Skeletal muscle tissue (tissue), 4 donors: ENCODE results near the gene GTSE1. TPM values are rescaled to one million over a fixed set of nuclear protein-coding genes. Genes with fewer than 3 reads are reported as not detected.

Experiments used
- H3K27ac ChIP-seq: one replicate; pipeline ENCODE4 v1.7.0; 2013; ENCODE audit warnings: mild to moderate bottlenecking, low read depth, low read length, inconsistent platforms
- H3K27me3 ChIP-seq, 3 donors: one replicate each; pipeline ENCODE4 v1.7.0; 2013; ENCODE audit warnings: low read length in 3 of 3; ENCODE audit not compliant: control insufficient read depth in 3 of 3, insufficient read depth in 3 of 3
- H3K36me3 ChIP-seq, 3 donors: one replicate each; pipeline ENCODE4 v1.7.0; 2013; ENCODE audit warnings: low read length in 3 of 3; ENCODE audit not compliant: control insufficient read depth in 3 of 3, insufficient read depth in 3 of 3
- H3K4me1 ChIP-seq, 3 donors: one replicate each; pipeline ENCODE4 v1.7.0; 2013; ENCODE audit warnings: low read length in 3 of 3, mild to moderate bottlenecking in 3 of 3; ENCODE audit not compliant: control insufficient read depth in 3 of 3, insufficient read depth in 3 of 3
- H3K4me3 ChIP-seq, 3 donors: one replicate each; pipeline ENCODE4 v1.7.0; 2013; ENCODE audit warnings: low read length in 3 of 3
- H3K9ac ChIP-seq, 3 donors: one replicate each; pipeline ENCODE4 v1.7.0; 2013; ENCODE audit warnings: low read length in 3 of 3, mild to moderate bottlenecking in 3 of 3, moderate library complexity in 2 of 3, low read depth in 1 of 3
- H3K9me3 ChIP-seq, 3 donors: one replicate each; pipeline ENCODE4 v1.7.0; 2013; ENCODE audit warnings: low read length in 3 of 3; ENCODE audit not compliant: control insufficient read depth in 3 of 3
- total RNA-seq: library from RNA; depleted of rRNA; stranded (reverse); fragments of >200 nt; gene quantifications from one replicate; pipeline ENCODE4 v1.2.3, GENCODE V29; 2014
- donor health status: Osteomylitis.

Gene GTSE1
- total RNA-seq, 1 donor from 2014 or later = 3.1 TPM

DNA sequence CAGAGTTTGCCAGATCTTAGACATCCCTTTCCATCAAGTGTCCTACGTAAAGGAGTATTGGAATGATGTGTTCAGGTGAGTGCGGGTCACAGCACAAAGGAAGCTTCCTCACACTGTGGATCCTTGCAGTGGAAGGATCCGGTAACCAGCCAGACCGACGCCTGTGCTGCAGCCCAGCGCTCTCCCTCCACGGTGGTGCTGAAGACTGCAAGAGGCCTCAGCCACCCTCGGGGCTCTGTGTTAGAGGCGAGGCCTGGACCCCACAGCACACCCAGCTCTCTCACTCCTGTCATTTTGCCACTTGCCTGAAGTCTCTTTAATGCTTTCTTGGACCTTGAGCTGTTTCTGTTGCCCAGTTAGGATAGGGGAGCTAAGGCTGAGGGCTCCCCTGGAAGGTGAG lies 41.2 kb downstream of the GTSE1 start:
- peaks cover 27 to 48% (median 34%) of the 10 kb centered on the region in 3 donors for H3K36me3 ChIP-seq

GRCh38 chr22:46338636-46339035 lies 42.0 kb downstream of the GTSE1 start:
- no peak overlapping the region for H3K4me3 ChIP-seq
- H3K27ac ChIP-seq = no peak overlapping the region
- H3K9me3 ChIP-seq = no peaks in the 10 kb centered on the region
- H3K27me3 ChIP-seq = no peaks in the 10 kb centered on the region
- peaks cover 16 to 22% (median 20%) of the 10 kb centered on the region in 3 donors for H3K4me1 ChIP-seq
- no peak overlapping the region for H3K9ac ChIP-seq
- peaks cover 32 to 55% (median 42%) of the 10 kb centered on the region in 3 donors for H3K36me3 ChIP-seq

More for the DNA sequence above, 41.2 kb downstream of the GTSE1 start:
- no peak overlapping the region for H3K27ac ChIP-seq
- H3K27me3 ChIP-seq = no peaks in the 10 kb centered on the region
- no peak overlapping the region for H3K4me3 ChIP-seq
- H3K9me3 ChIP-seq = no peaks in the 10 kb centered on the region
- peaks cover 16 to 22% (median 20%) of the 10 kb centered on the region in 3 donors for H3K4me1 ChIP-seq
- H3K9ac ChIP-seq = no peak overlapping the region

- Histone ChIP-seq H3K4me1 (peaks cover 16 to 22% (median 20%) of the 10 kb centered on the region in 3 donors), H3K9me3 (no peaks in the 10 kb centered on the region), H3K4me3 (no peak overlapping the region), H3K27ac (no peak overlapping the region), H3K36me3 (peaks cover 40 to 62% (median 54%) of the 10 kb centered on the region in 3 donors), H3K27me3 (no peaks in the 10 kb centered on the region), H3K9ac (no peak overlapping the region)
Measured at GRCh38 chr22:46339956-46340355, 43.3 kb downstream of the GTSE1 start.

DNA sequence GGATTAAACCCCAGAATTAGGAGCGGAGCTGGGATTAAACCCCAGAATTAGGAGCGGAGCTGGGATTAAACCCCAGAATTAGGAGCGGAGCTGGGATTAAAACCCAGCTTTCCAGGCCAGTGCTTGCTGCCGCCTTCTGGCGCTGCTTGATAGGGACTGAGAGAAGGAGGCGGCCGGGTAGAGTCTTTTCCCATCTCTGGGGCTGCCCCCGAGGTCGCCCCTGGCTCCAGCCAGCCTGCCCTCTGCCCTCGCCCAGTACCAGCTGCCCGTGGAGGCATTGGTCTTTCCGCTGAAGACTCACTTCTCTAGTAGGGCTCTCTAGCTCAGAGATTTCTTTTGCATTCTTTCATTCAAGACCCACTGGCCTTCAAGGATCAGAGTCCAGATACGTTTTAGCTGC lies 44.0 kb downstream of the GTSE1 start:
- no peak overlapping the region for H3K4me3 ChIP-seq
- peaks cover 40 to 64% (median 58%) of the 10 kb centered on the region in 3 donors for H3K36me3 ChIP-seq
- H3K9ac ChIP-seq = no peak overlapping the region
- no peaks in the 10 kb centered on the region for H3K27me3 ChIP-seq
- peaks cover 16 to 20% (median 20%) of the 10 kb centered on the region in 3 donors for H3K4me1 ChIP-seq
- H3K9me3 ChIP-seq = no peaks in the 10 kb centered on the region
- no peak overlapping the region for H3K27ac ChIP-seq

- H3K9me3 ChIP-seq = no peaks in the 10 kb centered on the region
- H3K4me3 ChIP-seq = peak overlapping the region in 1 of 3 donors; percentile 13
- H3K9ac ChIP-seq = peak overlapping the region in 1 of 3 donors; percentile 64
- peaks cover 61 to 79% (median 71%) of the 10 kb centered on the region in 3 donors for H3K36me3 ChIP-seq
- H3K27ac ChIP-seq = peak overlapping the region; percentile 61
- H3K4me1 ChIP-seq = peaks cover 7 to 22% (median 12%) of the 10 kb centered on the region in 3 donors
- no peaks in the 10 kb centered on the region for H3K27me3 ChIP-seq
Measured at GRCh38 chr22:46346680-46347405, 50.2 kb downstream of the GTSE1 start.

DNA sequence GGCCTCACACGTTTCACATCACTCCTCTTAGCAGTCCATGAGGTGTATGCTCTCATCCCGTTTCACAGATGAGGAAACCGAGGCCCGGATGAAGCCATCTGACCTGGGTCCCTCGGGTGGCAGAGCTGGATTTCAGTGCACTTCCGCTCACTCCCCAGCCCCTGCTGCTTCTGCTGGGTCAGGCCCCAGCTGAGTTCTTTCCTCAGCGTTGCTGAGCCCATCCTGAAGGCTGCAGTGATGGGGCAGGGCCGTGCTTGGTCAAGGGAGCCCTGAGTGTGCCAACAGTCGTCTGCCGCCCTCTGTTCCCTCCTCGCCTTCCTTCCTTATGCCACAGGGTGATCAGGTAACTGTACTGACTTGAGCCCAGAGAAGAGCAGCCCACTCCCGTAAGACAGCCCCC lies 51.0 kb downstream of the GTSE1 start:
- no peaks in the 10 kb centered on the region for H3K9me3 ChIP-seq
- peaks cover 67 to 82% (median 73%) of the 10 kb centered on the region in 3 donors for H3K36me3 ChIP-seq
- no peak overlapping the region for H3K4me3 ChIP-seq
- H3K9ac ChIP-seq = peak overlapping the region in 1 of 3 donors; percentile 16
- H3K4me1 ChIP-seq = peaks cover 9 to 23% (median 15%) of the 10 kb centered on the region in 3 donors
- no peaks in the 10 kb centered on the region for H3K27me3 ChIP-seq
- H3K27ac ChIP-seq = no peak overlapping the region

GRCh38 chr22:46348099-46348695 lies 51.5 kb downstream of the GTSE1 start:
- Histone ChIP-seq H3K36me3 (peaks cover 70 to 80% (median 73%) of the 10 kb centered on the region in 3 donors), H3K27me3 (no peaks in the 10 kb centered on the region), H3K4me3 (no peak overlapping the region), H3K9ac (no peak overlapping the region), H3K9me3 (no peaks in the 10 kb centered on the region), H3K4me1 (peaks cover 15 to 28% (median 20%) of the 10 kb centered on the region in 3 donors), H3K27ac (no peak overlapping the region)

DNA sequence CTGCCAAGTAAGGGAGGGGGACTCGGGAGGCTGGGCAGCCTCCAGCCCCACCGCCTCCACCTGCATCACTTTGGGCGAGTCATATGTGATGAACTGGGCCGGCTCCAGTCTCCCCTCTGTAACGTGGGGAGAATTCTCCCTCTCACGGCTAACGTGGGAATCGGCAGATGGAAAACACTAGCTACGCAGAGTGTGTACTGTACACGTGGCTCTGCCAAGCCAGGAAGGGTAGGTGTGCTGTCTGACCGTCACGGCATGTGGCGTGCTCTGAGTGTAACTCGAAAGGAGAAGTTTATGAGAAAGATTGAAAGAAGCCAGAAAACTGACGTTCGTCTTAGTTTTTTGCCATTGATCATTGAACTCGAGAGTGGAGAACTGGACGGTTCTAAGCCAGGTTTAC lies 52.6 kb downstream of the GTSE1 start:
- Histone ChIP-seq H3K9me3 (no peaks in the 10 kb centered on the region), H3K36me3 (peaks cover 73 to 80% (median 78%) of the 10 kb centered on the region in 3 donors), H3K4me3 (no peak overlapping the region), H3K27ac (no peak overlapping the region), H3K4me1 (peaks cover 21 to 38% (median 31%) of the 10 kb centered on the region in 3 donors), H3K9ac (no peak overlapping the region), H3K27me3 (no peaks in the 10 kb centered on the region)

DNA sequence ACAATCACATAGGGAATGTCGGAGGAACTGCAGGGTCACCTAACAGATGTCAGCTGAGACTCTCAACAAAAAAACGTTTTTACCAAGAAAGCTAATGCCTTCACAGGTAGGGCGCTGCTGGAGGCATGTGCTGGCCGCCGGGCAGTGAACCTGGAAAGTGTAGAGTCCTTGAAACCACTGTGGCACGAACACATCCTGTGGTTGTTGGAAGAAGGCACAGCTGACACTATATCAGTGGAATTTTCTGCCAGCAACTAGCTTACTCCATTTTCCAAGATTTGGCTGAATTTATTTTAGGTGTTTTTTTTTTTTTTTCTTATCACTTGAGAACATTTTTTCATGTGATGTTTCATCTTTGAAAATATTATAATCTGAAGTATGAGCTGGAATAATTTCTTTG lies 53.0 kb downstream of the GTSE1 start:
- no peak overlapping the region for H3K27ac ChIP-seq
- H3K9ac ChIP-seq = no peak overlapping the region
- peaks cover 71 to 80% (median 79%) of the 10 kb centered on the region in 3 donors for H3K36me3 ChIP-seq
- H3K9me3 ChIP-seq = no peaks in the 10 kb centered on the region
- peaks cover 21 to 38% (median 33%) of the 10 kb centered on the region in 3 donors for H3K4me1 ChIP-seq
- H3K27me3 ChIP-seq = no peaks in the 10 kb centered on the region
- no peak overlapping the region for H3K4me3 ChIP-seq

GRCh38 chr22:46350121-46350520 lies 53.5 kb downstream of the GTSE1 start:
- peaks cover 70 to 80% (median 76%) of the 10 kb centered on the region in 3 donors for H3K36me3 ChIP-seq
- no peaks in the 10 kb centered on the region for H3K27me3 ChIP-seq
- H3K9me3 ChIP-seq = no peaks in the 10 kb centered on the region
- H3K4me3 ChIP-seq = no peak overlapping the region
- no peak overlapping the region for H3K27ac ChIP-seq
- no peak overlapping the region for H3K9ac ChIP-seq
- peaks cover 21 to 38% (median 33%) of the 10 kb centered on the region in 3 donors for H3K4me1 ChIP-seq
